GM23248 (cell line): Measurements from ENCODE around the gene PRDX2. TPM values are rescaled to one million over a fixed set of nuclear protein-coding genes. Genes with fewer than 3 reads are reported as not detected.

ENCODE experiments used
- DNase-seq: peaks from one replicate; pipeline ENCODE4 v3.0.0-alpha.2; 2015
- H2AFZ ChIP-seq: fragments of 200-600 bp; sonication (generic); 2 replicates; pipeline ENCODE4 v1.6.1; 2016; ENCODE audit warnings: antibody characterized with exemption
- H3F3A ChIP-seq: fragments of 200-600 bp; sonication (generic); 2 replicates; pipeline ENCODE4 v1.6.1; 2016; ENCODE audit warnings: mild to moderate bottlenecking, antibody characterized with exemption, mixed run types; ENCODE audit not compliant: insufficient read depth
- H3K27ac ChIP-seq: fragments of 200-600 bp; sonication (generic); 2 replicates; pipeline ENCODE4 v1.5.1; 2016; ENCODE audit warnings: mild to moderate bottlenecking
- H3K27me3 ChIP-seq: fragments of 200-600 bp; sonication (generic); replicated peaks from 2 replicates; pipeline ENCODE4 v1.6.1; 2016; ENCODE audit warnings: mild to moderate bottlenecking; ENCODE audit not compliant: insufficient read depth
- H3K36me3 ChIP-seq: fragments of 200-600 bp; sonication (generic); 2 replicates; pipeline ENCODE4 v1.6.1; 2016; ENCODE audit warnings: low read depth, mild to moderate bottlenecking
- H3K4me1 ChIP-seq: fragments of 200-600 bp; sonication (generic); 2 replicates; pipeline ENCODE4 v1.6.1; 2016; ENCODE audit warnings: mild to moderate bottlenecking; ENCODE audit not compliant: insufficient read depth
- H3K4me2 ChIP-seq: fragments of 200-600 bp; sonication (generic); one replicate; pipeline ENCODE4 v1.6.1; 2016; ENCODE audit warnings: mild to moderate bottlenecking; ENCODE audit not compliant: unreplicated experiment
- H3K4me3 ChIP-seq: fragments of 200-600 bp; sonication (generic); 2 replicates; pipeline ENCODE4 v1.5.1; 2016; ENCODE audit warnings: mild to moderate bottlenecking
- H3K79me2 ChIP-seq: fragments of 200-600 bp; sonication (generic); 2 replicates; pipeline ENCODE4 v1.6.1; 2016; ENCODE audit warnings: mild to moderate bottlenecking; ENCODE audit not compliant: insufficient read depth
- H3K9ac ChIP-seq: fragments of 200-600 bp; sonication (generic); 2 replicates; pipeline ENCODE4 v1.6.1; 2016; ENCODE audit warnings: mild to moderate bottlenecking
- H3K9me2 ChIP-seq: fragments of 200-600 bp; sonication (generic); 2 replicates; pipeline ENCODE4 v1.6.1; 2016; ENCODE audit warnings: mixed run types, mild to moderate bottlenecking, moderate library complexity; ENCODE audit not compliant: insufficient read depth
- H3K9me3 ChIP-seq: fragments of 200-600 bp; sonication (generic); one replicate; pipeline ENCODE4 v1.6.1; 2017; ENCODE audit warnings: low read depth
- H4K20me1 ChIP-seq: fragments of 200-600 bp; sonication (generic); 2 replicates; pipeline ENCODE4 v1.6.0; 2016; ENCODE audit not compliant: insufficient read depth
- EZH2 ChIP-seq: fragments of 200-600 bp; sonication (generic); IDR thresholded peaks from 2 replicates; pipeline ENCODE4 v1.6.1; 2018; ENCODE audit warnings: antibody characterized with exemption, mild to moderate bottlenecking; ENCODE audit not compliant: insufficient read depth, poor library complexity, severe bottlenecking
- EZH2phosphoT487 ChIP-seq: fragments of 200-600 bp; sonication (generic); IDR thresholded peaks from 2 replicates; pipeline ENCODE4 v1.6.1; 2018; ENCODE audit warnings: antibody characterized with exemption, moderate library complexity, mild to moderate bottlenecking, low read depth; ENCODE audit not compliant: insufficient read depth
- WGBS, 2 experiments: methylation state at CpG; one replicate each; pipeline ENCODE4 v1.1.6; 2015 to 2017; ENCODE audit warnings: low lambda C conversion rate in 2 of 2, low coverage in 1 of 2; ENCODE audit errors: missing lambda C conversion rate in 2 of 2; 5-methylcytosine and 5-hydroxymethylcytosine counted together
- in situ Hi-C: fragments of 300-500 bp; cut with MboI; formaldehyde crosslinking; loops from 2 replicates; pipeline ENCODE4 v1.15.0; 2020
- polyA plus RNA-seq: library from polyadenylated mRNA; unstranded; fragments of >200 nt; fragmentation: Nextera tagmentation; extraction: Ambion mirVana; gene quantifications from 2 replicates; pipeline ENCODE4 v1.2.1, GENCODE V29; 2016
- total RNA-seq: library from RNA; depleted of rRNA; stranded (reverse); fragments of >200 nt; shearing (Covaris generic); gene quantifications from 2 replicates; pipeline ENCODE4 v1.2.3, GENCODE V29; 2014

Gene PRDX2
- total and polyA plus RNA-seq, 2 experiments from 2014 or later = 230 to 252 TPM

GRCh38 chr19:12783291-12783848 lies 18.2 kb downstream of the PRDX2 start:
- Histone ChIP-seq H3K4me2 (peak overlapping the region; percentile 45), H3K9ac (peak overlapping the region; percentile 79), H3F3A (peaks cover 50% of the 10 kb centered on the region), H3K27me3 (no peaks in the 10 kb centered on the region), H3K27ac (peak overlapping the region; percentile 73), H2AFZ (no peak overlapping the region), H3K36me3 (no peaks in the 10 kb centered on the region), H4K20me1 (no peaks in the 10 kb centered on the region), H3K79me2 (no peaks in the 10 kb centered on the region), H3K9me2 (no peaks in the 10 kb centered on the region), H3K4me3 (peak overlapping the region; percentile 64), H3K9me3 (no peaks in the 10 kb centered on the region), H3K4me1 (peaks cover 27% of the 10 kb centered on the region)
- WGBS, 2 experiments = 9 to 10% methylated on average over 14 to 15 of the region's 16 CpGs
- TF ChIP-seq EZH2 (no peak), EZH2phosphoT487 (no peak)
- in situ Hi-C loops = no loop called here
- peak; percentile 42 for DNase-seq

GRCh38 chr19:12782424-12783290 lies 18.9 kb downstream of the PRDX2 start:
- H2AFZ ChIP-seq = no peak overlapping the region
- peaks cover 43% of the 10 kb centered on the region for H3F3A ChIP-seq
- peaks cover 21% of the 10 kb centered on the region for H3K4me1 ChIP-seq
- H4K20me1 ChIP-seq = no peaks in the 10 kb centered on the region
- DNase-seq = peak; percentile 84
- peak overlapping the region; percentile 73 for H3K27ac ChIP-seq
- no peaks in the 10 kb centered on the region for H3K36me3 ChIP-seq
- WGBS, 2 experiments = 0 to 2% methylated on average over 21 to 81 of the region's 88 CpGs
- no peaks in the 10 kb centered on the region for H3K9me3 ChIP-seq
- no peaks in the 10 kb centered on the region for H3K27me3 ChIP-seq
- H3K4me2 ChIP-seq = peak overlapping the region; percentile 45
- H3K79me2 ChIP-seq = no peaks in the 10 kb centered on the region
- no peak for TF ChIP-seq EZH2
- no peak for TF ChIP-seq EZH2phosphoT487
- peak overlapping the region; percentile 64 for H3K4me3 ChIP-seq
- no peaks in the 10 kb centered on the region for H3K9me2 ChIP-seq
- peak overlapping the region; percentile 79 for H3K9ac ChIP-seq
- in situ Hi-C loops = no loop called here

GRCh38 chr19:12782174-12782423 lies 19.5 kb downstream of the PRDX2 start:
- no peaks in the 10 kb centered on the region for H3K36me3 ChIP-seq
- no peaks in the 10 kb centered on the region for H3K27me3 ChIP-seq
- in situ Hi-C loops = no loop called here
- no peaks in the 10 kb centered on the region for H3K79me2 ChIP-seq
- 4 to 5% methylated on average over 12 of the region's 12 CpGs for WGBS, 2 experiments
- TF ChIP-seq EZH2phosphoT487 = no peak
- TF ChIP-seq EZH2 = no peak
- peak overlapping the region; percentile 64 for H3K4me3 ChIP-seq
- H4K20me1 ChIP-seq = no peaks in the 10 kb centered on the region
- peaks cover 43% of the 10 kb centered on the region for H3F3A ChIP-seq
- H3K4me2 ChIP-seq = peak overlapping the region; percentile 45
- no peaks in the 10 kb centered on the region for H3K9me3 ChIP-seq
- peak overlapping the region; percentile 79 for H3K9ac ChIP-seq
- H3K27ac ChIP-seq = peak overlapping the region; percentile 73
- H3K9me2 ChIP-seq = no peaks in the 10 kb centered on the region
- H3K4me1 ChIP-seq = peaks cover 21% of the 10 kb centered on the region
- DNase-seq = no peak
- H2AFZ ChIP-seq = no peak overlapping the region

GRCh38 chr19:12779162-12779993 lies 22.2 kb downstream of the PRDX2 start:
- in situ Hi-C loops = no loop called here
- Histone ChIP-seq H2AFZ (peak overlapping the region; percentile 81), H3F3A (peaks cover 35% of the 10 kb centered on the region), H3K79me2 (no peaks in the 10 kb centered on the region), H4K20me1 (no peaks in the 10 kb centered on the region), H3K27ac (peak overlapping the region; percentile 96), H3K4me2 (peak overlapping the region; percentile 94), H3K36me3 (no peaks in the 10 kb centered on the region), H3K9me2 (no peaks in the 10 kb centered on the region), H3K4me1 (peaks cover 21% of the 10 kb centered on the region), H3K9ac (peak overlapping the region; percentile 89), H3K4me3 (peak overlapping the region; percentile 77), H3K27me3 (no peaks in the 10 kb centered on the region), H3K9me3 (no peaks in the 10 kb centered on the region)
- peak; percentile 88 for DNase-seq
- no peak for TF ChIP-seq EZH2phosphoT487
- TF ChIP-seq EZH2 = no peak
- WGBS, 2 experiments = 37 to 38% methylated on average over 15 of the region's 15 CpGs
